ENCODE measurements around the gene CDH4.

CDH4 gene

DNA sequence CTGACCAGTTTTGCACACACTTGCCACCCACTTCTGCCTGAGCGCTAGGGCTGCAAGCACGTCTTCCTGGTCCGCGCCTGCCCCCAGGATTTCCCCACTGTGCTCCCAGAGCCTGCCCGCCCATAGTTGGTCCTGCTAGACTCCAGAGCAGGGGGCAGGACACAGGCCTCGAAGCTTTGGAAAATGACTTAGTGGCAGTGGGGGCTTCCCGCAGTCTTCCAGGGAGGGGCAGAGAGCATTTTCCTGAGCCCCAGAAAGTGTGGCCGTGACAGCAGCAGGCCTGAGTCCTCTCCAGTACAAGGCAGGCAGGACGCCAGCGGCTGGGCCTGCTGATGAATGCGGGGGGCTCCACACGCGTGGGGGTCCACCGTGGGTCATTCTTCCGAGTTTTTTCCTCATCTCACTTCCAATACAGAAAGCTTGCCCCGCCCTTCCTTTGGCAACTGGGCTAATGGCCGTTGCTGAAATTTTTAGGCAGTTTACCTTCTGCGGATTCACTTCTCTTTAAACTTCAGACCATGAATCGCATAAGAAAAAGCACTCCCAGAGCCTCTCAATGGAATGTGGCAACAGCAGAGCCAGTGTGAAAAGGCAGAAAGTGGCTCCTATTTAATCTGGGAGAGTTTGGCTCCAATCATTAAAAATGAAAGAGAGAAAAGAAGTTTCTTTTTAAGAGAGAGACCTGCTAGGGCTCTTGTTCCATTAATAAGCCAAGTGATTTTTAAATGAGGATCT lies 383.8 kb downstream of the CDH4 start:
- TF ChIP-seq, protein P1, sequence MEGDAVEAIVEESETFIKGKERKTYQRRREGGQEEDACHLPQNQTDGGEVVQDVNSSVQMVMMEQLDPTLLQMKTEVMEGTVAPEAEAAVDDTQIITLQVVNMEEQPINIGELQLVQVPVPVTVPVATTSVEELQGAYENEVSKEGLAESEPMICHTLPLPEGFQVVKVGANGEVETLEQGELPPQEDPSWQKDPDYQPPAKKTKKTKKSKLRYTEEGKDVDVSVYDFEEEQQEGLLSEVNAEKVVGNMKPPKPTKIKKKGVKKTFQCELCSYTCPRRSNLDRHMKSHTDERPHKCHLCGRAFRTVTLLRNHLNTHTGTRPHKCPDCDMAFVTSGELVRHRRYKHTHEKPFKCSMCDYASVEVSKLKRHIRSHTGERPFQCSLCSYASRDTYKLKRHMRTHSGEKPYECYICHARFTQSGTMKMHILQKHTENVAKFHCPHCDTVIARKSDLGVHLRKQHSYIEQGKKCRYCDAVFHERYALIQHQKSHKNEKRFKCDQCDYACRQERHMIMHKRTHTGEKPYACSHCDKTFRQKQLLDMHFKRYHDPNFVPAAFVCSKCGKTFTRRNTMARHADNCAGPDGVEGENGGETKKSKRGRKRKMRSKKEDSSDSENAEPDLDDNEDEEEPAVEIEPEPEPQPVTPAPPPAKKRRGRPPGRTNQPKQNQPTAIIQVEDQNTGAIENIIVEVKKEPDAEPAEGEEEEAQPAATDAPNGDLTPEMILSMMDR (IDR thresholded peaks at IDR 0.05; ENCODE audit: borderline replicate concordance, control extremely low read depth, extremely low read depth, insufficient read depth, missing control alignments): no peak
- DNase-seq (ENCODE audit: low spot score): no peak
- in situ Hi-C loops (cut with MboI; ENCODE audit: low sequenced_read_pairs, unreplicated experiment): no loop called here

GRCh38 chr20:61636531-61637116 lies 384.6 kb downstream of the CDH4 start:
- in situ Hi-C loops (cut with MboI; ENCODE audit: low sequenced_read_pairs, unreplicated experiment): no loop called here
- TF ChIP-seq, protein P1 (IDR thresholded peaks at IDR 0.05; ENCODE audit: borderline replicate concordance, control extremely low read depth, extremely low read depth, insufficient read depth, missing control alignments): no peak
- DNase-seq (ENCODE audit: low spot score): no peak

- TF ChIP-seq, protein P1 (IDR thresholded peaks at IDR 0.05; ENCODE audit: borderline replicate concordance, control extremely low read depth, extremely low read depth, insufficient read depth, missing control alignments): no peak
- in situ Hi-C loops (cut with MboI; ENCODE audit: low sequenced_read_pairs, unreplicated experiment): no loop called here
Measured at GRCh38 chr20:61638802-61639585, 386.9 kb downstream of the CDH4 start.

DNA sequence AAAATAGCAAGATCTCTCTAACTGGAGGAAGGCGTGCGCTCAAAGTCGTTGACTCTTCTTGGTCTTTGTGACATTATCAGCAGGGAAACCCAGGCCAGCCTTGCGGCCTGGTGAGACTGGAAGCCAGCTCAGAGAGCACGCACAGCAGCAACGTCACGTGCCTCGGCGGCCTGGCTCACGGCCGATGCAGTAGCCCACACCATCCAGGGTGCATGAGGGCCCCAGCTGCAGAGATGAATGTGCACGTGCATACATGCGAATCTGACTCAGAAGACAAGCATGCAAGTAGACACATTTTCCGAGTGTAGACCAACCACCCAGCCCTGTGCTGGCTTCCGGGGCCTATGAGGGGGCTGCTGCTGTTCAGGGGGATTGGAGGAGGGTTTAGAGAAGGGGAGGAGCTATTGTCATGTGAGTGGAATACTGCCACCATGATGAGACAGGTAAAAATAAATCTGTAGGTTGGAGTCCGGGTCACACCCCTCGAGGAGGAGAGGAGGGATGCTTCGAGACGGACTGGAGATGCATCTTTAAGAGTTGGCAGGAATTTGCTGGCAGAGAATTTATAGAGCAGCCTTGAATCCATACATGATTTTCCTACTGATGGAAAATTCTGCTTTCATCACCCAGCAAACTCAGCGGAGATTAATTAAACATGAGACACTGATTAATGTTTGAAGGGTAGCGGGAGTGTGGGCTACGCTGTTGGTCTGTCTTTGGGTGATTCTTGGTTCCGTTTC lies 388.2 kb downstream of the CDH4 start:
- in situ Hi-C loops (cut with MboI; ENCODE audit: low sequenced_read_pairs, unreplicated experiment): no loop called here
- no peak for DNase-seq (ENCODE audit: low spot score)

More at GRCh38 chr20:61638802-61639585, 386.9 kb downstream of the CDH4 start:
- DNase-seq (ENCODE audit: low spot score): no peak

DNA sequence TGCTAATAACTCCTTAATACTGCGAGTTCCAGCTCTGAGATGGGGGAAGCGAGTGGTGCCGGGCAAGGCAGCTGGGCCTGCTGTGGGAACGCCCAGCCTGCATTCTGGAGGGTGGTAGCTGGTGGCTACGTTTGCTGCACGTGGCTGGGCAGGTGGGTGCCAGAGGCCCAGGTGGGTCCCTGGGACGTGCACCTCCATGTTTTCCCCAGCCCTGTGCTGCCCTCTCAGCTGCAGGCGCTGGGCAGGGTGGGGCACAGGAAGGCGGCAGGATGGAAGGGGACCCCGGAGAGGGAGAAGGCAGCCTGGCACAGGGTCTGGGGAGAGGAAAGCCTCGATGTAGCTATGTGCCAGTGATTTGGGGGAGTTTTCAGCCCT lies 388.8 kb downstream of the CDH4 start:
- no peak for DNase-seq (ENCODE audit: low spot score)
- TF ChIP-seq, protein P1 (IDR thresholded peaks at IDR 0.05; ENCODE audit: borderline replicate concordance, control extremely low read depth, extremely low read depth, insufficient read depth, missing control alignments): no peak
- in situ Hi-C loops (cut with MboI; ENCODE audit: low sequenced_read_pairs, unreplicated experiment): no loop called here

More for the DNA sequence above, 388.2 kb downstream of the CDH4 start:
- TF ChIP-seq, protein P1 (IDR thresholded peaks at IDR 0.05; ENCODE audit: borderline replicate concordance, control extremely low read depth, extremely low read depth, insufficient read depth, missing control alignments): no peak
